Spleen (tissue), 11 donors: ENCODE data around the gene SORL1. TPM values are rescaled to one million over a fixed set of nuclear protein-coding genes. Genes with fewer than 3 reads are reported as not detected.

Experiments
- DNase-seq: peaks from one replicate; pipeline ENCODE4 v3.0.0-alpha.2; 2020
- H3K27ac ChIP-seq, 8 donors: fragments of 200-600 bp; sonication (generic) in 7 of 8; 1 replicate in 4 of 8; 2 replicates in 4 of 8; pipeline versions ENCODE4 v1.5.0 to v1.8.0; 2016 to 2021; ENCODE audit warnings: inconsistent platforms in 4 of 8, mild to moderate bottlenecking in 4 of 8, moderate library complexity in 1 of 8
- H3K27me3 ChIP-seq, 7 donors: fragments of 200-600 bp; sonication (generic) in 6 of 7; replicated peaks in 1 of 7; 1 replicate in 4 of 7; 2 replicates in 3 of 7; pipeline versions ENCODE4 v1.5.0 to v1.8.0; 2016 to 2021; ENCODE audit warnings: inconsistent platforms in 3 of 7, mild to moderate bottlenecking in 1 of 7
- H3K36me3 ChIP-seq, 6 donors: fragments of 200-600 bp; sonication (generic) in 5 of 6; 1 replicate in 4 of 6; 2 replicates in 2 of 6; pipeline versions ENCODE4 v1.5.0 to v1.8.0; 2016 to 2021; ENCODE audit warnings: inconsistent platforms in 2 of 6
- H3K4me1 ChIP-seq, 6 donors: fragments of 200-600 bp; sonication (generic) in 5 of 6; 1 replicate in 3 of 6; 2 replicates in 3 of 6; pipeline versions ENCODE4 v1.5.0 to v1.8.0; 2016 to 2021; ENCODE audit warnings: inconsistent platforms in 3 of 6
- H3K4me3 ChIP-seq, 8 donors: fragments of 200-600 bp; sonication (generic) in 7 of 8; 1 replicate in 4 of 8; 2 replicates in 4 of 8; pipeline versions ENCODE4 v1.5.0 to v1.8.0; 2016 to 2021; ENCODE audit warnings: inconsistent platforms in 4 of 8, mild to moderate bottlenecking in 4 of 8, moderate library complexity in 2 of 8
- H3K9me3 ChIP-seq, 8 donors: fragments of 200-600 bp; sonication (generic) in 7 of 8; 1 replicate in 4 of 8; 2 replicates in 4 of 8; pipeline versions ENCODE4 v1.5.0 to v1.8.0; 2016 to 2021; ENCODE audit warnings: inconsistent platforms in 4 of 8
- CTCF ChIP-seq, 11 experiments: fragments of 200-600 bp in 7 of 11; fragments of 450-650 bp in 4 of 11; sonication (generic) in 4 of 11; IDR thresholded peaks in 8 of 11; conservative IDR thresholded peaks in 3 of 11; 1 replicate in 7 of 11; 2 replicates in 4 of 11; pipeline versions ENCODE4 v1.4.0 to v1.8.0; 2016 to 2021; ENCODE audit warnings: antibody characterized with exemption in 11 of 11, inconsistent platforms in 4 of 11, mild to moderate bottlenecking in 1 of 11
- POLR2A ChIP-seq, 3 donors: fragments of 450-650 bp; IDR thresholded peaks; one replicate each; pipeline ENCODE4 v1.5.1; 2017; ENCODE audit warnings: antibody characterized with exemption in 3 of 3, mild to moderate bottlenecking in 1 of 3
- POLR2AphosphoS5 ChIP-seq, 3 donors: sonication (generic); formaldehyde crosslinking; IDR thresholded peaks; one replicate each; pipeline ENCODE4 v1.5.1; 2017; ENCODE audit warnings: antibody characterized with exemption in 3 of 3
- WGBS, 5 donors: extraction: QIAGEN DNeasy Blood & Tissue Kit in 3 of 5; methylation state at CpG; one replicate each; pipeline versions ENCODE4 v1.1.5 to v1.1.7; 2013 to 2018; 5-methylcytosine and 5-hydroxymethylcytosine counted together
- intact Hi-C: fragments of 100-400 bp; cut with DNase I; formaldehyde crosslinking; loops from one replicate; pipeline ENCODE4 v1.15.0; 2023; ENCODE audit warnings: low total_unique reads
- polyA plus RNA-seq, 3 donors: library from polyadenylated mRNA; stranded (reverse); fragments of 200-250 nt; gene quantifications; one replicate each; pipeline ENCODE4 v1.2.1, GENCODE V29; 2013
- total RNA-seq, 7 donors: library from RNA; depleted of rRNA in 3 of 7; stranded (reverse); fragments of >200 nt in 3 of 7; fragmentation: NEBNext Ultra II Directional in 4 of 7; extraction: Animal tissue kit (Norgen Biotek cat#: 25700) in 4 of 7; gene quantifications; one replicate each; pipeline versions ENCODE4 v1.1.0 to v1.2.1, GENCODE V29; 2016 to 2021
- donor health status: healthy with polysubstance abuse.
- donor health status: DM: no; HTN: no; CAD: no; lungs with moderate emphysema.
- donor health status: DM: no; HTN: no; CAD: no.
- donor health status: Bipolar disorder and iron deficiency.
- donor health status: healthy.
- donor health status: DM: no; HTN: no; CAD: no.
- donor health status: DM: yes; HTN: yes; CAD: no.

The SORL1 gene
- total and polyA plus RNA-seq, 10 donors, result 3.8 to 328 (median 148) TPM

GRCh38 chr11:121453589-121454299, 1.6 kb downstream of the SORL1 start:
- peaks cover 14 to 97% (median 55%) of the 10 kb centered on the region in 6 donors for H3K4me1 ChIP-seq
- H3K9me3 ChIP-seq, result no peaks in the 10 kb centered on the region
- intact Hi-C loops, result no loop called here
- TF ChIP-seq POLR2AphosphoS5 (IDR thresholded peaks at IDR 0.05), result no peak
- no peak for TF ChIP-seq CTCF (IDR thresholded peaks at IDR 0.05 in 8 of 11, conservative IDR thresholded peaks at IDR 0.05 in 3 of 11)
- no peak for TF ChIP-seq POLR2A (IDR thresholded peaks at IDR 0.05)
- H3K27me3 ChIP-seq, result peaks cover 0 to 25% (median 4%) of the 10 kb centered on the region in 7 donors
- no peak for DNase-seq
- peaks cover 0 to 5% (median 0%) of the 10 kb centered on the region in 6 donors for H3K36me3 ChIP-seq
- peak overlapping the region in 7 of 8 donors; percentile 49 to 94 (median 85) for H3K27ac ChIP-seq
- 51 to 68% (median 61%) methylated on average over 6 of the region's 6 CpGs for WGBS, 5 donors
- H3K4me3 ChIP-seq, result peak overlapping the region in 7 of 8 donors; percentile 82 to 97 (median 85)

- peak overlapping the region in 4 of 8 donors; percentile 85 to 97 (median 90) for H3K4me3 ChIP-seq
- intact Hi-C loops, result no loop called here
- H3K27ac ChIP-seq, result peak overlapping the region in 6 of 8 donors; percentile 51 to 94 (median 88)
- H3K27me3 ChIP-seq, result peaks cover 0 to 25% (median 4%) of the 10 kb centered on the region in 7 donors
- H3K4me1 ChIP-seq, result peaks cover under 1 to 97% (median 44%) of the 10 kb centered on the region in 6 donors
- peaks cover 0 to 5% (median 0%) of the 10 kb centered on the region in 6 donors for H3K36me3 ChIP-seq
- TF ChIP-seq POLR2AphosphoS5 (IDR thresholded peaks at IDR 0.05) (no peak), CTCF (IDR thresholded peaks at IDR 0.05 in 8 of 11, conservative IDR thresholded peaks at IDR 0.05 in 3 of 11) (no peak), POLR2A (IDR thresholded peaks at IDR 0.05) (no peak)
- no peak for DNase-seq
- H3K9me3 ChIP-seq, result no peaks in the 10 kb centered on the region
- WGBS, 5 donors, result 63 to 88% (median 84%) methylated on average over 3 of the region's 3 CpGs
Observed at GRCh38 chr11:121455115-121455514, 3.0 kb downstream of the SORL1 start.

GRCh38 chr11:121456151-121456550, 4.0 kb downstream of the SORL1 start:
- Histone ChIP-seq H3K4me3 (peak overlapping the region in 4 of 8 donors; percentile 2 to 97 (median 52)), H3K4me1 (peaks cover 0 to 97% (median 34%) of the 10 kb centered on the region in 6 donors), H3K27ac (peak overlapping the region in 6 of 8 donors; percentile 25 to 94 (median 71)), H3K36me3 (peaks cover 0 to 5% (median 0%) of the 10 kb centered on the region in 6 donors), H3K27me3 (peaks cover 0 to 19% (median 4%) of the 10 kb centered on the region in 7 donors), H3K9me3 (no peaks in the 10 kb centered on the region)
- intact Hi-C loops, result no loop called here
- DNase-seq, result no peak
- no peak for TF ChIP-seq CTCF (IDR thresholded peaks at IDR 0.05 in 8 of 11, conservative IDR thresholded peaks at IDR 0.05 in 3 of 11)
- TF ChIP-seq POLR2AphosphoS5 (IDR thresholded peaks at IDR 0.05), result no peak
- TF ChIP-seq POLR2A (IDR thresholded peaks at IDR 0.05), result no peak
- 83 to 93% (median 87%) methylated on average over 2 of the region's 2 CpGs for WGBS, 5 donors

GRCh38 chr11:121456816-121457431, 4.8 kb downstream of the SORL1 start:
- TF ChIP-seq POLR2AphosphoS5 (IDR thresholded peaks at IDR 0.05) (no peak), CTCF (IDR thresholded peaks at IDR 0.05 in 8 of 11, conservative IDR thresholded peaks at IDR 0.05 in 3 of 11) (no peak), POLR2A (IDR thresholded peaks at IDR 0.05) (no peak)
- DNase-seq, result no peak
- H3K9me3 ChIP-seq, result no peaks in the 10 kb centered on the region
- intact Hi-C loops, result no loop called here
- peaks cover 0 to 5% (median 0%) of the 10 kb centered on the region in 6 donors for H3K36me3 ChIP-seq
- H3K4me3 ChIP-seq, result peak overlapping the region in 1 of 8 donors; percentile 97
- H3K27me3 ChIP-seq, result peaks cover 0 to 11% (median 4%) of the 10 kb centered on the region in 7 donors
- H3K4me1 ChIP-seq, result peaks cover 0 to 97% (median 29%) of the 10 kb centered on the region in 6 donors
- peak overlapping the region in 6 of 8 donors; percentile 25 to 94 (median 71) for H3K27ac ChIP-seq
- 45 to 77% (median 56%) methylated on average over 11 of the region's 11 CpGs for WGBS, 5 donors
